Uterus (tissue), 2 donors: ENCODE results near the gene CFAP74.

ENCODE experiments used
- CTCF ChIP-seq, 4 experiments: fragments of 200-600 bp in 2 of 4; fragments of 450-650 bp in 2 of 4; sonication (generic) in 2 of 4; IDR thresholded peaks; one replicate each; pipeline ENCODE4 v1.5.1; 2016 to 2019; ENCODE audit warnings: antibody characterized with exemption in 4 of 4, mild to moderate bottlenecking in 2 of 4, moderate library complexity in 1 of 4
- POLR2A ChIP-seq, 2 donors: fragments of 450-650 bp; IDR thresholded peaks; one replicate each; pipeline ENCODE4 v1.6.1; 2016; ENCODE audit warnings: antibody characterized with exemption in 2 of 2, mild to moderate bottlenecking in 1 of 2, moderate library complexity in 1 of 2

GRCh38 chr1:2047749-2048729 lies 44.5 kb upstream of the CFAP74 start:
- TF ChIP-seq CTCF (IDR thresholded peaks at IDR 0.05): no peak
- no peak for TF ChIP-seq POLR2A (IDR thresholded peaks at IDR 0.05)
